GM21723 (cell line): ENCODE results near the gene CLTCL1.
"Not testable (repeated sequence)": the region's sequence is repeated elsewhere in the genome, so short reads cannot be mapped to it uniquely, and the experiment has no call there.

Experiments used
- ATAC-seq: cut with Tn5 transposase; IDR thresholded peaks from one replicate; pipeline ENCODE4 v1.9.1; 2021; ENCODE audit warnings: mild to moderate bottlenecking, moderate library complexity; ENCODE audit not compliant: unreplicated experiment

CLTCL1 gene

DNA sequence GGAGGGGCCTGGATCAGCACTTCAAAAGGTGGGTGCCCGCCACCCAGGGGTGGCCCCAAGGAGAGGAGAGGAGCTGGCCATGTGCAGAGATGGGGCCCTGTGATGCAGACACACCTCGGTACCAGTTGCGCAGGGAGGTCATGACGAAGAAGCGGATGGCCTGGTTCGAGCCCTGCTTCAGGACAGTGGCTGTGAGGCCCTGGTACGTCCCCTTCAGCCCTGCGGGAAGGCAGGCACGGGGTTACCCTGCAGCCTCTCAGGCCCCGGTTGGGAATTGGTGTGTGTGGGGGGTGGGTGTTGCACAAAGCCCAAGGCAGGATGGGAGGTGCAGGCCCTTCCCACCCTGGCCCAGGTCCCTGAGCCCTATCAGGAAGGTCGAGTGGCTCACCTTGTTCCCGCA, 114.8 kb downstream of the CLTCL1 start:
- ATAC-seq = no peak

DNA sequence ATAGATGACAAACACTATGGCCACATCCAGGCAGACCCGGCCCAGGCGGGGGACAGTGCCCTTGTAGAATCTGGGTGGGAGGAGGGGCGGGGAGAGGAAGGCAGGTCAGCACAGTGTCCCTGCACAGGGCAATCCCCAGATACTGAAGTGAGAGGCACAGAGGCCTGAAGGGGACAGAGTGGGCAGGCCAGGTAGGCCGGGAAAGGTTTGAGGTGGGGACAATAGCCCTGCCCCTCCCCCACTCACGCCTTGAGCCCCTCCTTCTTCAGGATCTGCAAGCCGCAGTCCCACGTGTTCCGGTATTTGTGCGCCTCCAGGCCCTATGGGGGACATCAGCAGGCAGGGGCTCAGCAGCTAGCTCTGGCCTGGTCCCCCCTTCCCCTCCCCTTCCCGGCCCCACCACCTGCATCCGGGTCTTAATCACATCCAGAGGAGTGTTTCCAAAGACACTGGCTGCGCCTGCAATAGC, 115.3 kb downstream of the CLTCL1 start:
- no peak for ATAC-seq

DNA sequence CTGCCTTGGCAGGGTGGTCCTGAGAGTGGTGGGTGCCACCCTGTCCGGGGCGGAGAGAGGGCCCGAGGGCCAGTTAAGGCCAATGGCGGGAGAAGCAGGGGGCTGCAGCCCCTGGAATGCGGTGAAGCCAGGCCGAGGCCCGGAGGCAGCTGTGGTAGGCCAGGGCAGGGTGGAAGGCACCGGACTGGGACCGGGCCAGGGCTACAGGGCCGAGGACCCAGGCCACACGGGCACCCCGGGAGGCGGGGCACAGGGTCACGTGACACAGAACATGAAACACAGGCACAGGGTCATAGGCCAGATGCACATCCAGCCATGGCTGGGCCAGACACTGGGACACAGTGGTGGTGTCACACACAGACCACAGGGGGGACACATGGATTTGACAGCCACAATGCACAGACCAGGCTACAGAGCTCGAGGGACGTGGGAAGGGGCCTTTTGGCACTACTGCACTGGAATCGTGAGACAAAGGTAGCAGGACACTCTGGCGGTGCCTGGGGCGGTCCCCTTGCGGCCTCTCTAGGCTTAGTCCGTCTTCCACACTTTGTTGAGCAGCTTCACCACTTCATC, 115.8 kb downstream of the CLTCL1 start:
- no peak for ATAC-seq

DNA sequence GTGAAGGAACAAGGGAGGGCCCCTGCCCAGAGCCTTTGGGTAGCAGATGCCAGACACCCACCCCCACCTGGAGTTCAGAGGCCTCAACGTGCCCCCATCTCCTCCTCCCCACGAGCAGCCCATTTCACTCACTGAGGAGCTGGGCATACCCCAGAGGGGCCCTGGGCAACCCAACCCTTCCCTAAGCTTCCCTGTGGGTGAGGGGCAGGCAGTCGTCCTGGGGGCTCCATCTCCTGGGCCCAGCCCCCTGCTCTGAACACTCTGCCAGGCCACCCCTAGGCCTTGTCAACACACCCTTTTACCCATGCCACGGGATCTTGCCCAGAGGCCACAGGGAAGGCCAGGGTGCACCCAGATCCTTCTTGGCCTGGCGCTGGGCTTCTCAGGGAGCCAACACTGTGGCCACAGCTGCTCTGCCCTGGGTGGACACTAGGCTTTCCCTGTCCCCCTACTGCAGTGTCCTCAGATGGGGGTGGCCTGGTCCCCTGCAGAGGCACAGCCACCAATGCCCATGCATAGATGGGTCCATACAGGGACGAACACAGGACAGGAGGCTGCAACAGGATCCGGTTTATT, 116.4 kb downstream of the CLTCL1 start:
- ATAC-seq = no peak

DNA sequence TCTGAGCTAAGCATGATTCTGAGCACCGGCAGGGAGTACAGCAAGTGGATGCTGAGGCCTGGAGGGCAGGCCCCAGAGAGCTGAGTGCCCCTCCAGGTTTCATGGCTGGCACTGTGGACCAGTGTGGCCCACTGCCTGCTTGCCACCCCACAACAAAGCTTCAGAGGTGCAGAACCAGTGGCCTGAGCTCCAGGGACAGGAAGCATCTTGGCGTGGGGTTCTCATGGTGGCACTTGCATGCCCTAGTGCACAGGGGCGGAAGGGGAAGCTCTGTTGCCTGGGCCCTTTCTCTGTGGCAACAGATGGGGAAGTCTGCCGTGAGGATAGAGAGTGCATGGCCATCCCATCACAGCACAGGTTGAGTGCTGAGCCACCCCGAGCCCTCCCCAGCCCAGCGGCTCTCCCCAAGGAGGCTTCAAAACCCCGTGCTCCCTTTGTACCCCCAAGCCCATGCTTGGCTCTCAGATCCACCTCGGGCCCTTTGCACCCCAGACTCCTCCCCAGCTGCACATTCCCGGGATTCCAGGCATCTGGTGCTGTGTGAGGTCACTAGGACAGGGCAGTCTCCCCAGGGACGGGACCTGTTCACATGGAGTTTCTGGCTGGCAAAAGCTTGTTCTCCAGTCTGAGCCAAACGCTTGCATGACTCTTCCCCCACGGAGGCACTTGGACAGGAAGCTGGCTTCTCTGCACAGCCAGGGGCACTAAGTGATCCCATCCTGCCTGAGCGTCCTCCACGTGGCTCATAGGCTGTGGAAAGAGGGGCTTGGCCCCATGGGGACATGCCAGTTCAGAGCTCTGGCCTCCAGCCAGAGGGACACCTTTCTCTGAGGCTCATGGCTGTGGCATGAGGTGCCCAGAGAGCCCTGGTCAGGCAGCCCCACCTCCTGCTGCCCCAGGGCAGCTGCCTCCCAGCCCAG, 117.2 kb downstream of the CLTCL1 start:
- ATAC-seq = no peak

DNA sequence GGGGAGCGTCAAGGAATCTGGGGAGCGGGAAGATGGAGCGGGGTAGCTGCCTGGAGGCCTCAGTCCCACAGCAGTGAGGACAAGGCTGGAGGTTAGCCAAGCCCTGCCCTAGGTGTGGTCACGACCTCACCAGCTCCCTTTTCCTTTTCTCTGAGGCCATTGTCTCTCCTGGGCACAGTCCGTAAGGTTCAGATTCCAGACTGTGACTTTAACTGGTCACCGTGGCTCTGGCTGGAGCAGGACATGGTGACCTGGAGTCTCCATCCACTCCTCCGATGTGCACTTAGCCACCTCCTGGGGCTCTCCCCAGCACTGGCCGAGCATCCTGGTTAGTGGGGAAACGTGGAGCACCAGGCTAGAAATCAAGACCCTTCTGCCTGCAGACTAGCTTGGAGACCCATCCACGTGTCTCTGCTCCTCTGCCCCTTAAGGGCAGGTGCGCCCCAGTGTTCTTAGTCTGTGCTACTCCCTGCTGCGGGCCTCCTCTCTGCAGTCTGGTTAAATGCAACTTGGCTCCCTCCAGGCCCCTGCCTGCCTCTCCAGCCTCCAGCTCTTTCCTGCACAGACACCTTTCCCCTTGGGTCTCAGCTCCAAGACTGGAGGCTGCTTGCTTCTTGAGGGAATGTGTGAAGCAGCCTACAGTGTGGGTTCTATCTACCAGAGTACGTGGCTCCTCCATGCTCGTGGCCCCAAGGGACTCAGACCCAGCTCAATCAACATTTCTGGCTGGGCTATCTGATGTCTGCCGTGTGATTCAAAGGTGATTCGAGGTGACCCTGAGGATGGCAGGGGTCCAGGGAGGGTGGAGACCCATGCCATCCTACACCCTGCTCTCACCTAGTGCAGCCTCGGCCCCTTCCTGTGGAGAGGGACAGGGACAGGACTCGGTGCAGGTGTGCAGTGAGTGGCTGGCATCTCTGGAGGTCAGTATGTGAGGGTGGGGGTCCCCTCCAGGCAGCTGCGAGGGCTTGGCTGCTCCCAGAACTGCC, 118.2 kb downstream of the CLTCL1 start:
- no peak for ATAC-seq

DNA sequence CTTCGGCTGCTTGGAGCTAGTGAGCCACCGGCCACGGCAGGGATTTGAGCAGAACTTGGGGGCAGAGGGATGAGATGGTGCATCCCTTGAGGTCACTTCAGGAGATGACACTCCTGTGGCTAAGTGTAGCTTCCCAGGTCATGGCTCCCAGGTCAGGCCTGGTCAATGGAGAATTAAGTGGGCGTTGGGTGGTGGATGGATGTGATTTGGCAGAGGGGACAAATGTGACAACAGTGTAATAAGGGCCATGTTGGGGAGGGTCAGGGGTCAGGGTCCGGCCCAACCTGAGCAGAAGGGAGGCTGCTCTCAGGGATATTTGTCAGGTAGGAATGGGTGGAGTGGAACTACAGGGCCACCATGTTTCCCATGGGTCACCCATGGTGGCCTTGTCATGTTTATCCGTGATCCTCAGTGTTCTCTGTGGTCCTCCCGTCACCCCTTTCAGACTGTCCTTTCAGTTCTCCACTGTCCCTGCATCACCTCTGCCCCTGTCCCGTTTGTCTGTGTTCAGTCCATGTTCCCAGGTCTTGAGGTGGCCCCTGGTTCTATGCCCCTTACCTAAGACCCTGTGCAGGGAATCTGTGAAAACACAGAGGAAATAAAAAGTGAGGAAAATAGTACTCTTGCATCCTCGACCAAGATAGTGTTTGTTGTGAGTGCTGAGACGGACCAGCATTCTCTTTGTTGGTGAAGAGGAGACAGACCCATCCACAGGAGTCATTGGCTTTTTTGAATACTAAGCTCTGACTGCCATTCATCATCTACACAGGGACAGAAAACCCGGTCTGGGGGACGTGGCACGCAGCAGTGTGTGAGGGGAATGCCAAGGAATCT, 119.1 kb downstream of the CLTCL1 start:
- ATAC-seq = no peak

DNA sequence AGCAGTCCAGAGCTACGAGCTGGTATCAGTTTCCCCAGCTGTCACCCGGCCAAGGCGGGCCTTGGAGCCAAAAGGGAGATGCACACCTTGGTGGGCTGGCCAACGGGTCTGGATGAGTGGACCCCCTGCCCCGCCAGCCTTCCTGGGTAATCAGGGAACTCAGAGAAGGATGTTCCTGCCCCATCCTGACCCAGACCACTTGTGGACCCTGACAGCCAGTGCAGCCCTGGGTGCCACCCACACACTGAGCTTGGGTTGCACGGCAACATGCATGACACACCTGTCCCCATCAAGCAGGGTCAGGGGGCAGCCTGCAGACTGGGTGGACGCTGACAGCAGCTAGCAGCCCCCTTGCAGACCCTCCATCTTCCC, 121.6 kb downstream of the CLTCL1 start:
- no peak for ATAC-seq

DNA sequence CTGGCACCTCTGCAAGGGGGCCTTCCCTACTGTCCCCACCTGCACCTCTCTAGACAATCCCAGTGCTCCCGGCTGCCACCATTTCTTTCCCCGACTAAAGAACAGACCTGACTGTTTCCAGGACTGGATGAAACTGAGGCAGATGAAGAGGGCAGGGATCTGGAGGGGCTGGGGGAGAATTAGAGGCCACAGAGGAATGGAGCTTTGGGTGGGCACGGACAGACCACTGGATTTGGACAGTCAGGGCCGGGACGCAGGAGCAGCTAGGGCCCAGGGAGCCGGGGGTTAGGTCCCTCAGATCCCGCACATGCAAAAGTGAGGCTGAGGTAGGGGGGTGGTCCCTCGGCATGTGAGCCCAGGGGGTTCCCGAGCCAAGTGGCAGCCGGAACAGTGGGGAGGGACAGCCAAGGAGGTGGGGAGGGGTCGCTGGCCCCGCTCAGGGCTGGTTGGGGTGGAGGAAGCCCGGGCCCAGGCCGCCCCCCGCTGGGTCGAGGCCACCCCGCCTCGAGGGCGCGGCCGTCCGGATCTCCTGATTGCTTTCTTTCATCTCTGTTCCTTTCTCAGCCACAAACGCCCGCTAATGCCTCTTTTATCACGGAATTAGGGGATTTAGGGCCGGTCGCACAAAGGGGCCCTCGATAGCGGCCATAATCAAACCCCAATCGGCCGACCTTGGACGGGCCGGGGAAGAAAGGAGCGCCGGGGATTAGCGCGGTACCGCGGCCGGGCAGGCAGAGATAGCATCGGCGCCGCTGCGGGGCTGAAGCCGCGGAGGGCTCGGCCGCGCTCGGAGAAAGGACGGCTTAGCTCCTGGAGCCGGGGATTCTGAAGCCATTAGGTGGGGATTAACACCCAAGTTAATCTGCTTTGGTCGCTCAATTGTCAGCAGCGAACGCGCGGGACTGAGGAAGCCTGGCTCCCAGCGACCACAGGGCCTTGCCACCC, 122.2 kb downstream of the CLTCL1 start:
- ATAC-seq = no peak

DNA sequence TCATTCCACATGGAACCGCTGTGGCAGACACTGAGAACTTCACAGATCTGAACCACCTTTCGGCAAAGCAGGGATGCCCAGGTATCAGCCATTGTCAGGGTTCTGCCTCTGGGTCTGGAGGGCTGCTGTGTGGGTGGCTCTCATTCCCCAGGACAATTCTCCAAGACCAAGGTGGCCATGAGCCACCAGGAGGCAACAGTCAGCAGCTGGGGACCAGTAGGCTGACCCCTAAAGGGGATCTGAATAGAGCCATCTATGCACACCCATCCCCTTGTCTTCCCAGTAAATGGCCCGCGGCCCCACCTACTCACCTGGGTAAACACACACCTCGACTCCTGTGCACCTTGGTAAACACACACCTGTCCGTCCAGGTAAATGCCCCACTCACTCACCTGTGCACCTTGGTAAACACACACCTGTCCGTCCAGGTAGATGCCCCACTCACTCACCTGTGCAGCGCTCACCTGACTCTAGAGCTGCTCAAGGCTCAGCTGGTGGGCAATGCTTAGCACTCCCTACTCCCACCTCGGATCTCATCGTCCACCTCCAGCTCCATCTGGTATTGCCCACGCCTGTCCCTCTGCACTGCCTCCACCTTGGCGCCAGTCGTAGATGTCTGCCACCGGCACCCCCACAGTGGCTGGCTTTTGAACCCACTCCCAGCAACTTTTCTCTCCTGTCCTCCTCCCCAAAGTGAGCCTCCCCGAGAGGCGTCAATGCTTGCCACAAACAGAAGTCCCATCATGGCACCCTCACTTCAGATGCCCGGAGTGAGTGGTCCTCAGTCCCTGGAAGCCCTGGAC, 123.2 kb downstream of the CLTCL1 start:
- no peak for ATAC-seq

DNA sequence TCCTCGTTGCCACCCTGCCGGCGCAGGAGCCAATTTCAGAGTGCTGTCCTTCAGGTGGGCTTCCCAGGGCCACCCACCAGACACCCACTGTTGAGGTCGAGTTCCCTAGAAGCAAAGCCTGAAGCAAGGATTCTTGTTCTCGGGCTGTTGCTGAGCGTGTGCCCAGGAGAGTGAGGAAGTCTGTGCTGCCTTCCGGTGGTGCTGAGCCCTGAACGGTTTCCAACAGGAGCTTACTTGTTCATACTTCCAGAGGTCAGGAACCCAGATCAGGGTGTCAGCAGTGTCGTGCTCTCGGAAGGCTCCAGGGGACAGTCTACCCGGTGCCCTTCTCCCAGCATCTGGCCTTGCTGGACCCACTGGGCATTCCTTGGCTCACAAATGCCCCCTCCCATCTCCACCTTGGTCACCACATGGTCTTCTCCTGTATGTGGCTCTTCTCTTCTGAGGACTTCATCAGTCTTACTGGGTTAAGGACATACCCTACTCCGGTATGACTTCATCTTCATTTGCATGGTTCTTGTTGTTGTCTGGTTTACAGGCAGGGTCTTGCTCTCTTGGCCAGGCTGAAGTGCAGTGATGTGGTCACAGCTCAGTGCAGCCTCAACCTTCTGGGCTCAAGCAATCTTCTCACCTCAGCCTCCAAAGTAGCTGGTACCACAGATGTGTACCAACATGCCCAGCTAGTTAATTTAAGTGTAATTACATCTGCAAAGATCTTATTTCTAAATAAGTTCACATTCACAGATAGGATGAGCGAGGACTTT, 124.2 kb downstream of the CLTCL1 start:
- no peak for ATAC-seq

DNA sequence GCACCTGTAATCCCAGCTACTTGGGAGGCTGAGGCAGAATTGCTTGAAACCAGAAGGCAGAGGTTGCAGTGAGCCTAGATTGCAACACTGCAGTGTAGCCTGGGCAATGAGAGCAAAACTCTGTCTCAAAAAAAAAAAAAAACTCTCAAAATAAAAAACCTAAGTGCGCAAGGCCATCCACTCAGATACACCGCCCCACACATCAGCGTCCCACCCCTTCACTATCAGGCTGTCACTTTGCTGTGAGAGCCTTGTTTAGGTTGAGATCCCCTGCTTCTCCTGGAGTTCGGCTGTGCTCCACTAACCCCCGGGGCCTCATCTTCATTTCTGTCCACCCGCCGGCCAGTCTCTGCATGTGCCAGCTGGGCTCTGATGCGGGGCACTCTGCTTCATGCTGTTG, 125.1 kb downstream of the CLTCL1 start:
- no peak for ATAC-seq

DNA sequence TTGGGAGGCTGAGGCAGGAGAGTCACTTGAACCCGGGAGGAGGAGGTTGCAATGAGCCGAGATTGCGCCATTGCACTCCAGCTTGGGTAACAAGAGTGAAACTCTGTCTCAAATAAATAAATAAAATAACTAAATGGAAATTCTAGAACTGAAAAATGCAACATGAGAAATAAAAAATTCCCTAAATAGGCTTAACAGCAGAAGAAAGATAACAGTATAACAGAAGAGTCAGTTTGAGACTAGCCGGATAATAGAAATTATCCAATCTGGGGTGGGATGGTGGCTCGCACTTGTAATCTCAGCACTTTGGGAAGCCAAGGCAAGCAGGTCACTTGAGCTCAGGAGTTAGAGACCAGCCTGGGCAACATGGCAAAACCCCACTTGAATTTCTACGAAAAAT, 127.1 kb downstream of the CLTCL1 start:
- no peak for ATAC-seq

DNA sequence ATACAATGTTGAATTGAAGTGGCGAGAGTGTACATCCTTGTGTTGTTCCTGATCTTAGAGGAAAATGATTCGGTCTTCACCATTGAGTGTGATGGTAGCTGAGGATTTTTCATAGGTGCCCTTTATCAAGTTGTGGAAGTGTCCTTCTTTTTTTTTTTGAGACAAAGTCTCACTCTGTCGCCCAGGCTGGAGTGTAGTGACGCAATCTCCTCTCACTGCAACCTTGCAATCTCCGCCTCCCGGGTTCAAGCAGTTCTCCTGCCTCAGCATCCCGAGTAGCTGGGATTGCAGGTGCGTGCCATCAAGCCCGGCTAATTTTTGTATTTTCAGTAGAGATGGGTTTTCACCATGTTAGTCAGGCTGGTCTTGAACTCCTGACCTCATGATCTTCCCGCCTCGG, 132.9 kb downstream of the CLTCL1 start:
- ATAC-seq = not testable (repeated sequence)

DNA sequence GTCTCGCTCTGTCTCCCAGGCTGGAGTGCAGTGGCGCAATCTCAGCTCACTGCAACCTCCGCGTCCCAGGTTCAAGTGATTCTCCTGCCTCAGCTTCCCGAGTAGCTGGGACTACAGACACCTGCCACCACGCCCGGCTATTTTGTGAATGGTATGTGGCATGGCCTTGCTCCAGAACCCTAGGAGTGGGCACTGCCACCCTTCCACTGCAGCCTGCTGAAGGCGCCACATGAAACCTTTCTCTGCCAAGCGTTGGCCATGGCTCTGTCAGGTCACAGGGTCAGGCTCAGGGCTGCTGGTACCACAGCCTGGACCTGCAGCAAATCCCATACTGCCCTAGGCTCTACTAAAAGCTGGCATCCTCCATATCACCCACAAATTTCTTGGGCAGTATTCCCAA, 135.4 kb downstream of the CLTCL1 start:
- not testable (repeated sequence) for ATAC-seq

DNA sequence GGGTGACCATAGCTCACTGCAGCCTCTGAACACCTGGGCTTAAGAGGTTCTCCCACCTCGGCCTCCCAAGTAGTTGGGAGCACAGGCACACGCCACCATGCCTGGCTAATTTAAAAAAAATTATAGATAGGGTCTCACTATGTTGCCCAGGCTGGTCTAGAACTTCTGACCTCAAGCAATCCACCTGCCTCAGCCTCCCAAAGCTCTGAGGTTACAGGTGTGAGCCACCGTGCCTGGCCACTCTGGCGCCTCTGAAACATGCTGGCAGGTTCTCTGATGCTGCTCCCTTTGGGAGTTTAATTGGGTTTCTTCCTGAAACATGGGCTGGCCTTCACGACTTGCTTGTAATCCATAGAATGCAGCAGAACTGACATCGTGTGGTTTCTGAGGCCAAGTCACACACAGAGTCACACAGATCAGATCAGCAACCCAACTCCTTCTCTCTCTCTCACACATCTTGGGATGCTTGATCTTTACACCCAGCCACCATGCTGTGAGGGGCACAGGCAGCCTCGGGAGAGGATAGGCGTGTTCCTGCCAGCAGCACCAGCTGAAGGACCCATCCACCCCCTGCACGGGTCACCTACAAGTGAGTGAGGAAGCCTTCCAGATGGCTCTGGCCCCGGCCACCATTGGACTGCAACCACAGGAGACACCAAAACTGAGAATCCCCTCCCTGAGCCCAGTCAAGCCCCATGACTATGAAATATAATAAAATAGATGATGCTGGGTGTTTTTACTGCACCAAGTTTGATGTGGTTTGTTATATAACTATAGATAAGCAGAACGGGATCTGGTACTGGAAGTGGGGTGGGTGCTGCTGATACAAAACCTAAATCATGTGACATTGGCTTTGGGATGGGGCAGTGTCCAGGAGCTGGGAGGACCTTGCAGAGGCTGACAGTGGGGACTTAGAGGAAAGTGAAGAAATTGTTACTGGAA, 138.3 kb downstream of the CLTCL1 start:
- ATAC-seq = no peak
